Measurements from ENCODE around the gene DGCR2.

The DGCR2 gene

DNA sequence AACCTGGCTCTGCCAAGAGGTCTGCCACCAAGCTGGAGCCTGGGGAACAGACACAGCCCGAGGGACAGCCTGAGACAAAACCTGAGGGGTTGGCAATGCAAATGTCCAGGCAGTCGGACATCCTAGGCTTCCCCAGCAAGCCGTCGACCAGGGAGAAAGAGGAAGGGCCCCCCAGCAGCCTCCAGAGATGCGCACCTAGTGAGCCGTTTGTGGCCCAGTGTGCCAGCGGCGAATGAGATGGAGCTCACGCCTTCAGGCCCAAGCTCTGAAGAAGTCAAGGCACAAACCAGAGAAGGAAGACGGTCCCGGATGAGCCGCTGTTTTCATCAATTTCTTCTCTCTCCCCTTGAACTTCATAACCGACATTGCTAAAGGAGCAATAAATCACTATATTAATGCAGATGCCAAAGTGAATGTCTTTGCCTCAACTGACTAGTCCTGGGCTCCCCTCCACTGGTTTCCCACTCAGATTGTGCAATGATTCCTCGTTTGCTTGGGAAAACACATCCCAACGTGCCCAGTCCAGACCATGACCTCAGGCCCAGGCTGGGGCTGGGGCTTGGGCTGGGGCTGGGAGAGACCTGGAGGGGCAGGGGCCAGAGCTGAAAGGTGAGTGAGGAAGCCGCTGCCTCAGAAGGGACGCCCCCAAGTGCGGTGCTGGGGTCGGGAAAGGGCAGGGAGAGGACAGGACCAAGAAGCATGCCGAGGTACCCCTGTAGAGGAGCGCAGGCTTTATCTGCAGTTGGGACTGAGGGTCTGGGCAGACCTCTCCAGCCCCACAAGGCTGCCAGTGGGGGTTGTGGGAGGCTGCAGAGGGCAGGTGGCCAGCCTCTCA, 3.5 kb upstream of the DGCR2 start:
- TF ChIP-seq CTCF (IDR thresholded peaks at IDR 0.05; ENCODE audit: low read length, missing control alignments), result no peak

DNA sequence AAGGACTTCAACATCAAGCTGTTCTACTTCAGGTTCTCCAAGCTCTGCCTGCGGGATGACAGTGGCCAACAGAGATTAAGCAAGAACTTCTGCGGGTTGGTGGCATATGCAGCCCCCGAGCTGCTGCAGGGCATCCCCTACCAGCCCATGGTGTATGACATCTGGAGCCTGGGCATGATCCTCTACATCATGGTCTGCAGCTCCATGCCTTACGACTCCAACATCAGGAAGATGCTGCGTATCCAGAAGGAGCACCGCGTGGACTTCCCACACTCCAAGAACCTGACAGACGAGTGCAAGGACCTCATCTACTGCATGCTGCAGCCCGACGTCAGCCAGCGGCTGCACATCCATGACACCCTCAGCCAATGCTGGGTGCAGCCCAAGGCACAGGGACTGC, 2.8 kb upstream of the DGCR2 start:
- no peak for TF ChIP-seq CTCF (IDR thresholded peaks at IDR 0.05; ENCODE audit: low read length, missing control alignments)
- no peak overlapping the region for H3K4me3 ChIP-seq (replicated peaks; ENCODE audit: low read depth, low read length)
- DNase-seq (ENCODE audit: low read depth), result no peak

More for the DNA sequence above, 3.5 kb upstream of the DGCR2 start:
- DNase-seq (ENCODE audit: low read depth), result no peak
- H3K4me3 ChIP-seq (replicated peaks; ENCODE audit: low read depth, low read length), result no peak overlapping the region

- DNase-seq (ENCODE audit: low read depth), result no peak
- TF ChIP-seq CTCF (IDR thresholded peaks at IDR 0.05; ENCODE audit: low read length, missing control alignments), result no peak
- no peak overlapping the region for H3K4me3 ChIP-seq (replicated peaks; ENCODE audit: low read depth, low read length)
Observed at GRCh38 chr22:19124377-19124776, 2.2 kb upstream of the DGCR2 start.

DNA sequence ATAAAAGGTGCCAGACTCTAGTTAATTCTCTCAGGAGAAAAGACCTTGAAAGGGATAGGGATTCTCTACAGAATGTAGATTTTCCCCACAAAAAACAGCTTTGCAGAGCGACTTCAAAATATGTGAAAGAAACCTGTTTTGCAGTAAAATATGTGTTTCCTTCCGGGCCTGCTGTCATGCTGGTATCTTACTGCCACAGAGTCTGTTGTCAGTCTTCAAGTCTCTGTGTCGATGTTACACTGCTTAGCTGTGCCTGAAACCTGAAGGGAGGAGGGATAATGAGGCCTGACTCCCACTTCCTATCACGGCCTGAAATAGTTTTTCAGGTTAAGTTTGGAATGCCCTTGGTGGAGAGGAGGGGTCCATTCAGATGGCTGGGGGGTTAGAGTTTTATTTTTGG, 1.7 kb upstream of the DGCR2 start:
- H3K4me3 ChIP-seq (replicated peaks; ENCODE audit: low read depth, low read length), result no peak overlapping the region
- no peak for DNase-seq (ENCODE audit: low read depth)
- TF ChIP-seq CTCF (IDR thresholded peaks at IDR 0.05; ENCODE audit: low read length, missing control alignments), result no peak

GRCh38 chr22:19122752-19123492, 710 bp upstream of the DGCR2 start:
- peak overlapping the region; percentile 57 for H3K4me3 ChIP-seq (replicated peaks; ENCODE audit: low read depth, low read length)
- no peak for DNase-seq (ENCODE audit: low read depth)
- TF ChIP-seq CTCF (IDR thresholded peaks at IDR 0.05; ENCODE audit: low read length, missing control alignments), result no peak

- TF ChIP-seq CTCF (IDR thresholded peaks at IDR 0.05; ENCODE audit: low read length, missing control alignments), result no peak
Observed at GRCh38 chr22:19121631-19122142, 525 bp downstream of the DGCR2 start.

More at GRCh38 chr22:19121631-19122142, 525 bp downstream of the DGCR2 start:
- H3K4me3 ChIP-seq (replicated peaks; ENCODE audit: low read depth, low read length), result peak overlapping the region; percentile 77
- no peak for DNase-seq (ENCODE audit: low read depth)
